ENCODE measurements around the gene TRPM1.
A peak's percentile ranks its signal among the peaks of the same experiment; 100 is the strongest.

The TRPM1 gene

GRCh38 chr15:31024979-31025378 lies 76.5 kb downstream of the TRPM1 start:
- DNase-seq (ENCODE audit: insufficient read length, low spot score) (no peak), FAIRE-seq (no peak)

- no peak for FAIRE-seq
- DNase-seq (ENCODE audit: insufficient read length, low spot score) = no peak
These were observed 77.2 kb downstream of the TRPM1 start for GRCh38 chr15:31024330-31024729.

- DNase-seq (ENCODE audit: insufficient read length, low spot score) = no peak
- FAIRE-seq = no peak
These were observed 77.7 kb downstream of the TRPM1 start for GRCh38 chr15:31023841-31024240.

- no peak for DNase-seq (ENCODE audit: insufficient read length, low spot score)
- peak; percentile 85 for FAIRE-seq
These were observed 80.4 kb downstream of the TRPM1 start for GRCh38 chr15:31021067-31021665.

- FAIRE-seq (peak; percentile 64), DNase-seq (ENCODE audit: insufficient read length, low spot score) (no peak)
These were observed 81.0 kb downstream of the TRPM1 start for GRCh38 chr15:31020542-31020941.

- no peak for DNase-seq (ENCODE audit: insufficient read length, low spot score)
- FAIRE-seq = no peak
These were observed 81.5 kb downstream of the TRPM1 start for GRCh38 chr15:31019986-31020385.

GRCh38 chr15:31017311-31017710 lies 84.2 kb downstream of the TRPM1 start:
- DNase-seq (ENCODE audit: insufficient read length, low spot score) = no peak
- FAIRE-seq = no peak

- DNase-seq (ENCODE audit: insufficient read length, low spot score) = no peak
- no peak for FAIRE-seq
These were observed 85.0 kb downstream of the TRPM1 start for GRCh38 chr15:31016446-31016915.

GRCh38 chr15:31014608-31014925 lies 87.0 kb downstream of the TRPM1 start:
- no peak for DNase-seq (ENCODE audit: insufficient read length, low spot score)
- FAIRE-seq = no peak

- no peak for DNase-seq (ENCODE audit: insufficient read length, low spot score)
- peak; percentile 91 for FAIRE-seq
These were observed 87.5 kb downstream of the TRPM1 start for GRCh38 chr15:31013863-31014607.

- no peak for FAIRE-seq
These were observed 89.1 kb downstream of the TRPM1 start for GRCh38 chr15:31012455-31012854.

GRCh38 chr15:31010036-31010435 lies 91.5 kb downstream of the TRPM1 start:
- DNase-seq (ENCODE audit: insufficient read length, low spot score) = no peak
- peak; percentile 4 for FAIRE-seq

More at GRCh38 chr15:31012455-31012854, 89.1 kb downstream of the TRPM1 start:
- DNase-seq (ENCODE audit: insufficient read length, low spot score) = no peak

GRCh38 chr15:31005660-31006059 lies 95.9 kb downstream of the TRPM1 start:
- peak; percentile 79 for FAIRE-seq
- DNase-seq (ENCODE audit: insufficient read length, low spot score) = no peak

GRCh38 chr15:31004220-31004733 lies 97.2 kb downstream of the TRPM1 start:
- no peak for DNase-seq (ENCODE audit: insufficient read length, low spot score)
- peak; percentile 99 for FAIRE-seq

- FAIRE-seq (peak; percentile 31), DNase-seq (ENCODE audit: insufficient read length, low spot score) (no peak)
These were observed 99.8 kb downstream of the TRPM1 start for GRCh38 chr15:31001702-31002101.

- FAIRE-seq = no peak
These were observed 101.8 kb downstream of the TRPM1 start for GRCh38 chr15:30999729-31000128.

GRCh38 chr15:30997270-30997669 lies 104.3 kb downstream of the TRPM1 start:
- DNase-seq (ENCODE audit: insufficient read length, low spot score) (no peak), FAIRE-seq (no peak)

More at GRCh38 chr15:30999729-31000128, 101.8 kb downstream of the TRPM1 start:
- DNase-seq (ENCODE audit: insufficient read length, low spot score) = no peak

- DNase-seq (ENCODE audit: insufficient read length, low spot score) = no peak
- no peak for FAIRE-seq
These were observed 109.2 kb downstream of the TRPM1 start for GRCh38 chr15:30992249-30992864.

GRCh38 chr15:30991255-30992235 lies 110.0 kb downstream of the TRPM1 start, which contains the start of gene MTMR10:
TSS of gene MTMR10 (minus strand) at chr15:30991628. CDS start at chr15:30991506, 122 bp downstream.
- peak; percentile 78 for FAIRE-seq
- peak; percentile 76 for DNase-seq (ENCODE audit: insufficient read length, low spot score)
